ENCODE results near the gene CTSC. TPM values are rescaled to one million over a fixed set of nuclear protein-coding genes. Genes with fewer than 3 reads are reported as not detected.
"Not testable (repeated sequence)": the region's sequence is repeated elsewhere in the genome, so short reads cannot be mapped to it uniquely, and the experiment has no call there.

CTSC gene
- polyA plus RNA-seq, 1 donor from 2014 or later: 5.2 TPM

GRCh38 chr11:88249706-88250105 lies 87.8 kb downstream of the CTSC start:
- no peaks in the 10 kb centered on the region for H3K79me2 ChIP-seq (replicated peaks; ENCODE audit: insufficient read depth, low read length)
- no peaks in the 10 kb centered on the region for H3F3A ChIP-seq (ENCODE audit: insufficient read depth, low read length, poor library complexity, severe bottlenecking)
- no peaks in the 10 kb centered on the region for H4K20me1 ChIP-seq (ENCODE audit: insufficient read depth)
- no peaks in the 10 kb centered on the region for H3K36me3 ChIP-seq (ENCODE audit: insufficient read depth, low read length)
- H3K27ac ChIP-seq (ENCODE audit: low read length): no peak overlapping the region
- no peaks in the 10 kb centered on the region for H3K9me3 ChIP-seq (ENCODE audit: low read length)
- no peak overlapping the region for H3K4me3 ChIP-seq (ENCODE audit: low read length)
- no peaks in the 10 kb centered on the region for H3K9me2 ChIP-seq (ENCODE audit: insufficient read depth, low read length)
- TF ChIP-seq EP300 (conservative IDR thresholded peaks at IDR 0.05; ENCODE audit: poor library complexity, severe bottlenecking) (peak; percentile 73), EZH2 (IDR thresholded peaks at IDR 0.05; ENCODE audit: borderline replicate concordance, insufficient read depth, low read length, poor library complexity, severe bottlenecking) (no peak)
- no peaks in the 10 kb centered on the region for H3K27me3 ChIP-seq (ENCODE audit: insufficient read depth, low read depth, low read length)
- H3K4me2 ChIP-seq (ENCODE audit: low read length): no peak overlapping the region
- H3K9ac ChIP-seq (ENCODE audit: low read length): no peak overlapping the region
- no peak overlapping the region for H2AFZ ChIP-seq (ENCODE audit: low read depth, low read length)

- Histone ChIP-seq H2AFZ (ENCODE audit: low read depth, low read length) (no peak overlapping the region), H3K27me3 (ENCODE audit: insufficient read depth, low read depth, low read length) (no peaks in the 10 kb centered on the region), H3K79me2 (replicated peaks; ENCODE audit: insufficient read depth, low read length) (no peaks in the 10 kb centered on the region), H3K36me3 (ENCODE audit: insufficient read depth, low read length) (no peaks in the 10 kb centered on the region), H3K9ac (ENCODE audit: low read length) (no peak overlapping the region), H3K9me2 (ENCODE audit: insufficient read depth, low read length) (no peaks in the 10 kb centered on the region), H4K20me1 (ENCODE audit: insufficient read depth) (no peaks in the 10 kb centered on the region), H3K27ac (ENCODE audit: low read length) (no peak overlapping the region), H3K4me2 (ENCODE audit: low read length) (no peak overlapping the region), H3K4me3 (ENCODE audit: low read length) (no peak overlapping the region), H3F3A (ENCODE audit: insufficient read depth, low read length, poor library complexity, severe bottlenecking) (no peaks in the 10 kb centered on the region), H3K9me3 (ENCODE audit: low read length) (no peaks in the 10 kb centered on the region)
- no peak for TF ChIP-seq SMC3 (conservative IDR thresholded peaks at IDR 0.05; ENCODE audit: poor library complexity)
- no peak for TF ChIP-seq TAF1 (IDR thresholded peaks at IDR 0.05; ENCODE audit: low read depth)
- TF ChIP-seq REST (IDR thresholded peaks at IDR 0.05; ENCODE audit: borderline replicate concordance): no peak
- TF ChIP-seq EZH2 (IDR thresholded peaks at IDR 0.05; ENCODE audit: borderline replicate concordance, insufficient read depth, low read length, poor library complexity, severe bottlenecking): no peak
Observed at GRCh38 chr11:88246696-88247095, 90.8 kb downstream of the CTSC start.

GRCh38 chr11:88245576-88245975 lies 92.0 kb downstream of the CTSC start:
- H3K27me3 ChIP-seq (ENCODE audit: insufficient read depth, low read depth, low read length); H3K36me3 ChIP-seq (ENCODE audit: insufficient read depth, low read length); H3K9ac ChIP-seq (ENCODE audit: low read length); H3K9me2 ChIP-seq (ENCODE audit: insufficient read depth, low read length); H3K4me3 ChIP-seq (ENCODE audit: low read length); H3K79me2 ChIP-seq (replicated peaks; ENCODE audit: insufficient read depth, low read length); H2AFZ ChIP-seq (ENCODE audit: low read depth, low read length); H3K9me3 ChIP-seq (ENCODE audit: low read length); H3F3A ChIP-seq (ENCODE audit: insufficient read depth, low read length, poor library complexity, severe bottlenecking); H4K20me1 ChIP-seq (ENCODE audit: insufficient read depth); H3K27ac ChIP-seq (ENCODE audit: low read length); H3K4me2 ChIP-seq (ENCODE audit: low read length): not testable (repeated sequence)

Other genes with a start within 250 kb of the CTSC start
- 0.40 TPM in 1 of 2 replicates, not detected in the other for gene RAB38, start 162.3 kb downstream of the CTSC start, polyA plus RNA-seq